HT1080 (cell line): ENCODE results near the gene TTC7B. TPM values are rescaled to one million over a fixed set of nuclear protein-coding genes. Genes with fewer than 3 reads are reported as not detected.

Source experiments
- DNase-seq: peaks from one replicate; pipeline ENCODE4 v3.0.0-alpha.2; 2015; ENCODE audit warnings: low read depth
- total RNA-seq: library from RNA; depleted of rRNA; stranded (reverse); fragments of >200 nt; shearing (Covaris generic); gene quantifications from 2 replicates; pipeline ENCODE4 v1.2.3, GENCODE V29; 2014

Gene TTC7B
- total RNA-seq, 1 experiment from 2014 or later: 44.8 TPM

DNA sequence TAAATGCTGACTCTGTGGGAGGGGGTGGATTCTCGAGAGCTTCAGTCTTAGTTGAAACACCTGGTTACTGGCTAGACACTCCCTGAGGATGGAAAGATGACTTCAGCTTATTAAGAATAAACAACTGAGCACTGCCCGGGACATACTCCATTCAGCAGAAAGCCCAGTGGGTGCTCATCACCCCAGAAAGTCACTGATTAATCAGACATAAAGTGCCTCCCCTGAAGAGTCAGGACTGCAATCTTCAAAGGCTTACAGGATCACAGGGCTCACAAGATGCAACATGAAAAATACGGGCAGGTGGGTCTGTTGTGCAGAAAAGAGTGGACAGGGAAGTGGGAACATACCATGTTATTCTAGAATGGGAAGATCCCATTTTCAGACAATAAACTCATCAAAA lies 212.4 kb downstream of the TTC7B start:
- no peak for DNase-seq

DNA sequence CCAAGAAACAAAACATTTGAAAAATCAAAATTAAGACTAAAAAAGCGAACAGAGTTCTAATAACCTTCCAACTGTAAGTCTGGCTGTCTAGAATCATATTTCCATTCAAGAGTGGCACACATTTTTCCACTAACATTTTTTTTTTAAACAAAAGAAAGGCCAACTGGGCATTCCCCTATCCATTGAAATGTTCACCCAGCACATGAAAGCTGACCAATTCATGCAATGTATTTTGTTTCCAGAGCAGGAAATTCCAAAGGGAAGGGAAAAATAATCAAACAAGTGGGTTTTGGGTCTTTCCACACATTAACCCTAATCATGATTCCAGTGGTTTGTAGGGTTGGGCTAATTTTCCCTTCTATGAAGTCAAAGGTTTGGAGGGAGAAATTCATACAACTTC lies 212.9 kb downstream of the TTC7B start:
- DNase-seq: no peak

DNA sequence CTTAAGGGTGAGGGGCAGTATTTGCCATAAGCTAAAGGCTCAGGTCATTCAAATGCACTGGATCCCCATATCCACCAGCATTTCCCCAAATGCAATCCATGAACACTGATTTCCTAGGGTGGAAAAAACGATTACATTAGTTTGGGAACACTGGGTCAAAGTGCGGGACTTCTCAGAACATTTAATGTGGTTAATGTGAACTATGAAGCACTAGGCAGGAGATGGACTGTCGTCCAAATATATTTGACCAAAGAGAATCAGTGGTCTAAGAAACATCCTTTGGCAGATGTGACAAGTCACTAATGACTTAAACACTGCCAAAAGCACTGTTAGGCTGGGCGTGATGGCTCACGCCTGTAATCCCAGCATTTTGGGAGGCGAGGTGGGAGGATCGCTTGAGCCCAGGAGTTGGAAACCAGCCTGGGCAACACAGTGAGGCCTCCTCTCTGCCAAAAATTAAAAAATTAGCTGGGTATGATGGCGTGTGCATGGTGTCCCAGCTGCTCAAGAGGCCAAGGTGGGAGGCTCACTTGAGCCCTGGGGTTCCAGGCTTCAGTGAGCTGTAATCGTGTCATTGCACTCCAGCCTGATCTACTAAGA lies 214.0 kb downstream of the TTC7B start:
- DNase-seq: no peak

DNA sequence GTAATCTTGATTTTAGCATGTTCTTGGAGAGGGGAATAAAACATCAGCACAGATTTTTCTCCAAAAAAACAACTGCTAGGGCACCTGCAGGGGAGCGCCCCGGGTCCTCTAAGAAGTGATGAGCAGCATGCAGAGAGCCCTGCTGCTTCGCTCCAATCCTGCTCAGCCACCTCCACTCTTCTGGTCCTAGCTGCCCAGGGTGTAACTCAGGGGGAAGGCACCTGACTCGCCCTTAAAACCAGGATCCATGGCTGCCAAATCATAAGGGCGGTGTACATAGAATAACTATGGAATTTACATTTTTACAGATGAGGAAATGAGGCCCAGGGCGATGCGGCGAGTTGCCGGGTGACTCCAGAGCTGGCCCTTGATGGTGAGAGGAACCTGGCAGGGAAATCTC lies 214.7 kb downstream of the TTC7B start:
- no peak for DNase-seq

DNA sequence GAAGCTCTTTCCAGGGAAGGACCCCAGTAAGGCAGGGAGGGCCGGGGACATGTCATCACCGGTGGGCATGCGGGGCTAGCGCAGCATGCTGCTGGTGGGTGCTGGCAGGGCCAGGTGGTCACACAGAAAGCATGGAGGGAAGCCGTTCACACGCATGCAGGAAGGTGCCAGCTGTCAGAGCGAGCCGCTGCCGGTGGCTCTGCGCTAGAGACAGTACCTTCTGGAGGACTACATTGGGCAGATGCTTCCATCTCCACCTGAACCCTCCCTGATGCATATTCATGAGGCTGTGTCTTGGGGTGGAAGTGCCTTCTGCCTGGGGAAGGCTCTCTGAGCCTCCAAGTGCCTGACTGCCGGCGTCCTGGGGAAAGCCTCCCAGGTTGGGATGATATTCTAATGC lies 215.6 kb downstream of the TTC7B start:
- no peak for DNase-seq

DNA sequence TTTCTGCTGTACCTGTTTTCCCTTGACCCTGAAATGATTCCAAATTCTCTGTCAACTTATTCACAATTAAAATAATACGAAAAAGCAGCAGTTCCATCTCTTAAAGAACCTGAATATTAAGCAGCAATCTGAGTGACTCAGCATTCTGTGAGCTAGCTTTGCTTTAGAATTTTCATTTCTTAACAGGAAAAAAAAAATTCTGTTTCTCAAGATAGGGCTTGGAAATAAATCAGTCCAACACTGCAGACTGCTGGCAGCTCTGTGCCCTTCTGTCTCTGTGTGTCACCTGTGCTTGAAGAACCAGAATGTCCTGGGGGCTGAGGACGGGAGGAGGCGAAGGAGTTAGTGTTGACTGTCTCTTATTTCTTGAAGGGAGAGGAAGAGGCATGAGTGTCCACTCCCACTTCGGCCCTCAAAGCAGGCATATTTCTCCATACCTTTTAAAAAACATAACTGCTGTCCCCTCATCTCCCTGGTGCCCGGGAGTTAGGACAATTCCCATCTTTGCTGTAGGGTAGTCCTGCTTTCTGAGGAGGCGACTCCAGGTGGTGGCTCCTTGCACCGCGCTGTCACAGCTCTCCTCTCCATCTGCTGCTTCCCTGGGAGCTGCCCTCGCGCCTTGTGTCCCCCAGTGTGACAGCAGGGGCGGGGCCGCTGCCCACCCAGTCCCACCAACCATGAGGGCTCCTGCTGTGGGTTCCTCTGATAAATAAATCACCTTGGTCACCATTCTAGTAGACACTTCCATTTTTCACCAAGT lies 216.3 kb downstream of the TTC7B start:
- DNase-seq: no peak

DNA sequence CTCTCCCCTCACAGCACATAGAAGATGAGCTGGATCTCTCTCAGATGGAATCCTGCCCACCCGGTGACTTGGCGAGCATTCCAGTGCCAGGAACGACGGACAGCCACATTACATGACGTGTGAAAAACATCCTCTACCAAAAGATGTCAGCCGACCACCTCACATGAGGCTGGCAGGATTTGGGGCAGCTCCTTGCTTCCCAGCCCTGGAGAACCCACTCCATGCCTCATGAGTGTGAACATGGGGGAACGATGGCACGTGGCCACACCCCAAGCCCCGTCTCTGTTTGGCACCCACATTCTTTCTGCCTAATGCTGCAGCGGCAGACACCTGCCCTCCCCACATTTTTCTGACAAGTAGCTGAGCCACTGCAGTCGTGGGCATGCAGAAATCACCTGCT lies 216.9 kb downstream of the TTC7B start:
- DNase-seq: no peak

DNA sequence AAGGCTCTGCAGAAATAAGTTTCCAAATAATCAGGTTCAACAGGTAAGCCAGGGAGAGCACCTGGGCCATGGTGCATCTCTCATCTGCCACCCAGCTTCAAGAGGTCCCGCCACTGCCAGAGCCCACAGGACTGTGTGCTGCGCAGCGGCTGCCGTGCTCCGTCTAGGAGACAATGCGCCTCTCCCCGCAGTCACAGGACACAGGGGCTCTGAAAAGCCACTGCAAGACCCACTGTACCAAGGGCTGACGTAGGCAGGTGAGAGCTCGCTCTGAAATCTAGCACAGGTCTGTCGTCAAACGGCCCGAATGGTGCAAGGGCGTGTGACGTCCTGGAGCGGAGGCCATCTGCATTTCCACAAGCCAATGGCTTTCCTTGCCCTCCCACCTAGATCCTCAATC lies 218.3 kb downstream of the TTC7B start:
- no peak for DNase-seq

DNA sequence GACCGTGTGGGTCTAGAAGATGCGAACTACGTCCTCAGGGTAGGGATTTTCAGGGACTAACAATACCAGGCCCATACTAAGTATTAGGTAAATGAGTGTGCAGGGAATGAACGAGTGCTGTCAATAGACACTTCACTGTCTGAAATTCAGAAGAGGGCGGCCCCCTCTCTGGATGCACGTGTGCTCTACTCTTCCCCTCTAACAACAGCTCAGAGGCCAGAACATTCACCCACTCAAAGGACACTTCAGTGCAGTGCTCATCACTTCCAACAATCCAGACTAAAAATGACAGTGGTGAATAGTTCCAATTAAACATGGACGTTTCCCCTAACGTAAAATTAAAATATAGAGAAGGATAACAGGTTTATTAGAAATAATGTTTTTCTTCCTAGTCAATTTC lies 219.5 kb downstream of the TTC7B start:
- DNase-seq: no peak

DNA sequence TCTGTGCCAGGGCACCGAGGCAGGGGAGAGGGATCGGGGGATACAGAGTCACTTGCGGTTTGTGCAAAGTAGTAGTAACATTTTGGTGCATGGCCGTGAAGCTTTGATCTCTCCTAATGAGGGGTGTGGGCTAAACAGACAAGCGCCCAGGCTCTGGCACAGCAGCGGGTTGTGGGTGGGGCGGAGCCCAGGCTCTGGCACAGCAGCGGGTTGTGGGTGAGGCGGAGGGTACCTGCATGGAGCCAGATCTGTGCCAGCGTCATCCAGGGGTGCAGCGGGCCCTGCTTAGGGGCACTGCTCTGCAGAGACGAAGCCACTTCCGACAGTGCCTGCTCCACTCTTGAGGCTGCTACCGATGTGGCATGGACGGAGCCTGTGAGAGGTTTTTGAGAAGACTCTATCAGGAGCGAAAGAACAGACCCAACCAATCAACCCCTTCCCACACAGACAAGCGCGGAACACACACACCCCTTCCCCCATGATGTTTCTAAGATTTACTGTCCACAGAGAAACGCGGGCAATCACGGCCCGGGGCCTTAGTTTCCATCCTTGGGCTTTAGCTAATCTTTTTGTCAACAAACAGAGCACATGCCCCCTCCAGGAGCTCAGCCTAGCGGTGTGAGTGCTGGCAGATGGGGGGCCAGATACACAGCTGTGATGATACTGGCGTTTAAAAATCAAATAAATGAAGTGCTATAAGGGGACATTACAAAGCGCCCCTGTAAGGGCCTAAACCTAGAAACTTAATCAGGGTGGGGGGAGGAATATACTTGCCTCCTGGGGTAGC lies 222.8 kb downstream of the TTC7B start:
- no peak for DNase-seq

DNA sequence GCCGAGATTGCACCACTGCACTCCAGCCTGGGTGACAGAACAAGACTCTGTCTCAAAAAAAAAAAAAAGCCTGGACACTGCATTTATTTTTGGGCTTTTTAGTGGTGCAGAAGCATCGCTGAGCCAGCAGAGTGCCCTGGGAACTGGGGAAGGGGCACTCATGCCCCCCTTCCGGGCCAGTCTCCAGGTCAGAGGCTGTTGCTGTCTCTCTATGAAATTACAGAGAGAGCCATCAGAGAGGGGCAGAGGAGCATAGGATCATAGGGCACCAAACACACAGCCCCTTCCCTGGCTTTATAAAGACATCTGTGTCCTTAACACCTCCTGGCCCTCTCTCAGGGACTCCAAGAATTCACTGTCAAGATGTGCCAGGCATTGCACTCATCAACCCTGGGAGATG lies 223.6 kb downstream of the TTC7B start:
- no peak for DNase-seq

DNA sequence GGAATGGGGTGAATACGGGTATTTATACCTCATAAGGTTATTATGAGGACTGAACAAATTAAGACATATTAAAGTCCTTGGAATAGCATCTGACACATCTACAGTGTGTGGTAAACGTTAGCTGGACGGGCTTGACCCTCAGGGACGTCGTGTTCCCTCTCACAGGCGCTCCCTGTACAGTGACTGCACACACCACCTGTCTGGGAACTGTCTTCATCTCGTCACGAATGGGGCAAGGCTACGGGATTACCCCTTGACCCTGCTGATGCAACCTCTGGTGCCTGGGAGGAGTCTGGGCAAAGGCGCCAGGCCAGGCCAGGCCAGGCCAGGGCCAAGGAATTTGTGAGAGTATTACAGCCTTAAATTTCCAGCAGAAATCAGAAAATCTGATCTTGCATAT lies 228.3 kb downstream of the TTC7B start:
- no peak for DNase-seq

DNA sequence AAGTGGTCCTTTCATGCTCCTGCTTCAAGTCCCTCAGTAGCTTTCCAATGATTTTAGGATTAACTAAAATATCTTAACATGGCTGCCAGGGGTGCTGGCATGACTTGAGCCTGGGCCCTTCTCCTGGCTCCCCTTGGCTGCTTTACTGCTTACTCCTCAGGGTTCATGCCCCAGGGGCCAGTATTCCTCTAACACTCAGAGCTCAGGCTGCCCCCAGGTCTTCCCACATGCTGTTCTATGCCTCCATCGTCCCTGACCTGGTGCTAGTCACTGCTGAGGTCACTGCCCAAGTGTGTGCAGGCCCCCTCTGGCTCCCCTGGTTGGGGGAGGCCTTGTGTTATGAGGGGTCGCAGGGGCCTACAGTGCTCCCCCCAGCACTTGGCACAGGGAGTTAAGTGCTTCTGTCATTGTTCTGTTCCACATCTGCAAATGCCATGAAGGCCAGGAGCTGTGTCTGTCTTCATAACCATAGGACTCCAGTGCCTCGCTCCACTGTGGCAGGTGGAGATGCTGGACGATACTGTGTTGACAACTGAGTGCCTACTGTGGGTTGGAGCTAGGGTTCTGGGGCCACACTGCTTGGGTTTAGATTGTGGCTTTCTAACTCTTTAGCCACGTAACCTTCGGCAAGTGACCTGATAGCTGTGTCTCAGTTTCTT lies 228.8 kb downstream of the TTC7B start:
- no peak for DNase-seq

DNA sequence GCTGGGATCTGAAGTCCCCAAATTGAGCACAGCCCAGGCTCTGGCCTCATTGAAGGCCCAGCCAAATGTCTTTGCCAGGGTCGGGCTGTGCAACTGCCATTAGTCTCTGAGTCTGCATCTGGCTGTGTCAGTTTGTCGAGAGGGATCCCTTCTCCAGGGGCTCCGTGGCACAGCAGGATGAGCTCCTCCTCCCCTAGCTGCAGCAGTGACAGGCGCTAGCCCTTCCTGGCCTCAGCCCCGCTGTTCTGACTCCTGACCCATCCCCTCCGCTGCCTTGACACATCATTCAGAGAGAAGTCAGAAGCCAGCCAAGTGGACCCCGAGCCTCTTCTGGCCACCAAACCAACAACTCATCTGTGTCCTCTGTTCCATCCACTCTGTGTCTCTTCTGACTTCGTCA lies 231.1 kb downstream of the TTC7B start:
- no peak for DNase-seq

DNA sequence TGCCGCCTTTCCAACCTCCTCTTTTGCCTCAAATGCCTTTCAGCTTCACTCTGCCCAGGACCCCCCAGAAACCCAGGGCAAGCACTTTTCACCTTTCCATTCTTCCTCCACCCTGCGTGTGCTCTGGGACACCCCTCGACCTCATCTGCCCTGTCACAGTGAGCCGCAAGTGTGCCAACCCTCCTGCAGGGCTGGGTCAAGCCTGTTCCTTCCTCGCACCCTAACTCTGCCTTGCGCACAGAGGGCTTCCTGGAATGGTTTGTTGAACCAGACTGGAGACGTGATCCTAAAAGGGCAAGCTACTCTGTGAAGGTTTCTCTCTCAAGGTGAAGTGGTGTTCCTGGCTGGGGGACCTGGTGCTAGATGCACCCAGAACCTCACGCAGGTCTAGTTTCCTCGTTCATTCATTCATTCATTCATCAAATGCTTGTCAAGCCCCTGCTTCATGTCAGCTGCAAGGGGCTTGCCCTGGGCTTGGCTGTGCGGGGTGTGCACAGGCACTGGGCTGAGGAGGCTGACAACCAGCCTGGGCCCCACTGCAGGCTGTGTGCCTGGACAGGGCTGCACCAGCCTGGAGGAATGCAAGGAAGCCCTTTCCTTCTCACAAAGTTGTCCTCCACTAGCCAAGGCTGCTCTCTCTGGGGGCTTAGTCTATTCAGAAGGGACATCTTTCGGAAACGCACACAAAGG lies 232.2 kb downstream of the TTC7B start:
- no peak for DNase-seq

DNA sequence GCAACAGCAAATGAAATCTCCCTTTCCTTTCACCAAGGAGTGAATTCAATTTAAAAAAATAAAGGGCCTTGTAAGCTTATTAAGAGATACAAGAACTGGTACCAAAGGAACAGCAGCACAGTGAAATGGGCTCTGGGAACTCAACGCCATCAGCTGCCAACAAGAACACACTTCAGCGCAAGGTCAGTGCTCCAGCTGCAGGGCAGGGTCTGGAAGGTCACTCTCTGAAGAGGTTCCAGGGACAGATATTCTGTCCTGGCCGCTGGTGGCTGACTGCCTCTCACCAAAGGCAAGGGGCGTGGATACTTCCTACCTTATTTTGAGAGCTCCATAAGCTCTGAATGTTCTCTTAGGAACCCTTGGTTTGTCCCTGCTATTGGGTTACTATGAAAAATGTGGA lies 232.8 kb downstream of the TTC7B start:
- no peak for DNase-seq

DNA sequence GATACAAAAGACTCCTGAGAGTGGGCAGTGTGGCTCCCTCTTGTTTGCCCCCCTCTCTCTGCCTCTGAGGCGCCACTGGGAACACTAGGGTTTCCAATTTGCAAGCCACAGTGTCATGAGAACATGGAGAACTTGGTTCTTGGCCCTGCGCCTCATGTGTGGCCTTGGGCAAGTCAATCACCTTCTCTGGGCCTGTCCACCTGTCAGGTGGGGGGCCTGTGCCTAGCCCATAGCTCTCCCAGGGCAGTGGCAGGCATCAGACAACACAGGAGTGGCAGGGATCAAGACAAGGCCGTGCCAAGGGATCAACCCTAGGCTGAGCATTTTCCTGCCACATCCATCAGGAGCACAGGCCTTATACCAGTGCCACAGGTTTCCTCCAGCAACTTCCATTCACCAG lies 234.1 kb downstream of the TTC7B start:
- DNase-seq: no peak

DNA sequence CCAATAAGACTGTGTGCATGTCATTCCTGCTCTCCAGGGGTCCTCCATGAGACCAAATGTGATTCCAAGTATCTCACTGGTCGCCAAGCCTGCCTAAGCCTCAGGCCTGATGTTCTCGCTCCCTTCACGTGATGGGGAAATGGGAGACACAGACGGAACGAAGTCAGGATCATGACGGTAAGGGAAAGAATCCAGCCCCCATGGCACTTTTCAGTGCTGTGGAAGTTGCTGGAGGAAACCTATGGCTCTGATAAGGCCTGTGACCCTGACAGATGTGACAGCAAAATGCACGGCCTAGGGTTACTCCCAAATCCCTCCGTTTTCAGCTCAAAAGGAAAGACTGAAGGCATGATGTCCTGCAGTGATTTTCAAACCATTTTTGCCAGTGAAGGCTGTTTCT lies 234.5 kb downstream of the TTC7B start:
- DNase-seq: no peak

DNA sequence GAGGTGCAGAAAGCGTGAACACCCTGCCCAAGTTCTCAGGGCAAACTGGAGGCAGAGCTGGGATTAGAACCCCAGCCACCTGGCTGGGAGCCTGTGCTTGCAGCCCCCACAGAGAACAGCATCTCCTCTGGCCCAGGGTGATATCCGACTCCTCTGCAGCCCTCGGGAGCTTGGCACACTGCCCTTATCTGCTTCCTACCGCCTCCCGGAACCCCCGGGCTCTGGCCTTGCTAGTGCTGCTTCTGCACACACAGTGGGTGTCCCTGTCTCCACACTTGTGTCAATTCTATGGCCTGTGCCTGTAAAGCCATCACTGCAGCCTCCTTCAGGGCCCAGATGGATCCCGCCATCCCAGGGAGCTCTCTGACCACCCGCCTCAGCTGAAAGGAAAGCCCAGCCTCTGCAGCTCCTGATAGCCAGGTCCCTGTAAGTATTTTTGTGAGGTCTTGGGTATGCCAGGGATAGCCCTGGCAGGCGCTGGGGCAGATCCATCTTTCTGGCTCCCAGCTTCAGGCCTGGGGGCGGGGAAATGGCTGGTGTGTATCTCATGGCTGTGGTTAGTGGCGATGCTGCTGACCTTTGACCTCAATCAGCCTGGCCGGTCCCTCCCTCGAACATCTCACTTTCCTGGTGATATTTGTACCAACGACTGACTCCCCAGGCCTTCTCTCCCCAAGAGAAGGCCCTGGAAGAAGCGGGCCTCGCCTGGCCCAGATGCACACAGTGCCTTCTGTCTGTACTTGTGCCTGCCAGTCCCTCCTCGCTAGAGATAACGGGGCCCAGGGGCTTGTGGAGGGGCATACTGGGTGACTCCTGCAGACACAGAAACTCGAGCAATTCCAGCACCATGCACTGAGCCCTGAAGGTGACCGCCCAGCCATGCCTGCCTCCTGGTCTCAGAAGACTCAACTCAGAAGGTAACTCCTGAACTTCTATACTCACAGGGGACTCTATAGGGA lies 235.6 kb downstream of the TTC7B start:
- no peak for DNase-seq

DNA sequence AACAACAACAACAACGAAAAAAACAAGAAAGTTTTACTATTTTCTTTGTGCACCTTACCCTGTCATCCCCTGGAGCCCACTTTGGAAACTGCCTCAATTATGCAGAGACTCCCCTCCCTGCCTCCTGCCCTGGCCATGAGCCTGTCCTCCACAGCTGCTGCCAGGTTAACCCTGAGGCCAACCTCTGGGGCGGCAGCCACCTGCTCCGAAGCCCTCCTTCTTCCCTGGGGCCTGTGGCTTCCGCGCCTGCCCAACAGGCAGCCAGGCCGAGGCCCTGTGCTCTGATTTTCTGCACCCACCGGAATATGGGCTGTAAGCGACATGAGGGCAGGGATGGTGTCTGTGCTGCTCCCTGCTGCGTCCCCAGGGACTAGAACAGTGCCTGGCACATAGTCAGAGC lies 236.4 kb downstream of the TTC7B start:
- DNase-seq: no peak
